CD4-positive, alpha-beta T cell treated with Interleukin-15 for 4 hours (primary cell): ENCODE results near the gene EPC2.
"Not testable (repeated sequence)": the region's sequence is repeated elsewhere in the genome, so short reads cannot be mapped to it uniquely, and the experiment has no call there.

Experiments
- DNase-seq: peaks from one replicate; pipeline ENCODE4 v3.0.0-alpha.2; 2020; ENCODE audit warnings: low spot score

Gene EPC2

GRCh38 chr2:148642112-148642744 is 2.3 kb upstream of the EPC2 start:
- no peak for DNase-seq

- DNase-seq: no peak
Observed at GRCh38 chr2:148642891-148643416, 1.6 kb upstream of the EPC2 start.

- peak; percentile 49 for DNase-seq
Observed at GRCh38 chr2:148643421-148643820, 1.1 kb upstream of the EPC2 start.

- peak; percentile 94 for DNase-seq
Observed at GRCh38 chr2:148644883-148645538, 460 bp downstream of the EPC2 start.

GRCh38 chr2:148645539-148646230 is 1.1 kb downstream of the EPC2 start:
- peak; percentile 88 for DNase-seq

GRCh38 chr2:148646231-148646559 is 1.6 kb downstream of the EPC2 start:
- DNase-seq: no peak

GRCh38 chr2:148647711-148648110 is 3.2 kb downstream of the EPC2 start:
- DNase-seq: not testable (repeated sequence)

GRCh38 chr2:148649936-148650335 is 5.4 kb downstream of the EPC2 start:
- no peak for DNase-seq

- peak; percentile 20 for DNase-seq
Observed at GRCh38 chr2:148650881-148651280, 6.3 kb downstream of the EPC2 start.

GRCh38 chr2:148651972-148652371 is 7.4 kb downstream of the EPC2 start:
- no peak for DNase-seq

- no peak for DNase-seq
Observed at GRCh38 chr2:148653437-148653836, 8.9 kb downstream of the EPC2 start.

- no peak for DNase-seq
Observed at GRCh38 chr2:148654435-148654834, 9.9 kb downstream of the EPC2 start.

GRCh38 chr2:148656516-148656915 is 12.0 kb downstream of the EPC2 start:
- no peak for DNase-seq

GRCh38 chr2:148658807-148659722 is 14.5 kb downstream of the EPC2 start:
- peak; percentile 79 for DNase-seq

GRCh38 chr2:148660999-148661398 is 16.4 kb downstream of the EPC2 start:
- no peak for DNase-seq

GRCh38 chr2:148662332-148662731 is 17.8 kb downstream of the EPC2 start:
- DNase-seq: not testable (repeated sequence)

GRCh38 chr2:148664229-148664628 is 19.7 kb downstream of the EPC2 start:
- DNase-seq: no peak

- DNase-seq: no peak
Observed at GRCh38 chr2:148666555-148666954, 22.0 kb downstream of the EPC2 start.

GRCh38 chr2:148667113-148667836 is 22.7 kb downstream of the EPC2 start:
- no peak for DNase-seq

- no peak for DNase-seq
Observed at GRCh38 chr2:148670773-148671172, 26.2 kb downstream of the EPC2 start.
